Ascending aorta (tissue), 2 donors: ENCODE measurements around the gene KLHL17. TPM values are rescaled to one million over a fixed set of nuclear protein-coding genes. Genes with fewer than 3 reads are reported as not detected.

Experiments
- DNase-seq, 2 donors: peaks; one replicate each; pipeline ENCODE4 v3.0.0-alpha.2; 2019; ENCODE audit warnings: low spot score in 2 of 2
- H3K27ac ChIP-seq, 2 donors: fragments of 200-600 bp; sonication (generic); one replicate each; pipeline ENCODE4 v1.5.1; 2016 to 2017; ENCODE audit warnings: mild to moderate bottlenecking in 1 of 2
- H3K27me3 ChIP-seq: fragments of 200-600 bp; sonication (generic); one replicate; pipeline ENCODE4 v1.5.1; 2017
- H3K36me3 ChIP-seq, 2 donors: fragments of 200-600 bp; sonication (generic); one replicate each; pipeline ENCODE4 v1.5.1; 2016
- H3K4me1 ChIP-seq, 2 donors: fragments of 200-600 bp; sonication (generic); one replicate each; pipeline ENCODE4 v1.5.1; 2016 to 2017; ENCODE audit warnings: mild to moderate bottlenecking in 1 of 2
- H3K4me3 ChIP-seq, 2 donors: fragments of 200-600 bp; sonication (generic); one replicate each; pipeline ENCODE4 v1.5.1; 2016 to 2017; ENCODE audit warnings: mild to moderate bottlenecking in 1 of 2
- H3K9me3 ChIP-seq, 2 donors: fragments of 200-600 bp; sonication (generic); one replicate each; pipeline ENCODE4 v1.5.1; 2016
- CTCF ChIP-seq, 3 experiments: fragments of 200-600 bp in 2 of 3; fragments of 450-650 bp in 1 of 3; sonication (generic) in 2 of 3; IDR thresholded peaks; one replicate each; pipeline ENCODE4 v1.5.1; 2016 to 2019; ENCODE audit warnings: antibody characterized with exemption in 3 of 3, mild to moderate bottlenecking in 1 of 3, moderate library complexity in 1 of 3
- intact Hi-C: fragments of 100-400 bp; cut with DNase I; formaldehyde crosslinking; loops from one replicate; pipeline ENCODE4 v1.15.1; 2023
- total RNA-seq: library from RNA; depleted of rRNA; stranded (reverse); fragments of >200 nt; gene quantifications from one replicate; pipeline ENCODE4 v1.1.0, GENCODE V29; 2016

The KLHL17 gene
- total RNA-seq, 1 donor from 2014 or later = 16.6 TPM

GRCh38 chr1:954927-955326, 5.5 kb upstream of the KLHL17 start:
- Histone ChIP-seq H3K9me3 (no peaks in the 10 kb centered on the region), H3K36me3 (peaks cover 59 to 70% of the 10 kb centered on the region in 2 donors), H3K27ac (no peak overlapping the region), H3K27me3 (no peaks in the 10 kb centered on the region), H3K4me3 (no peak overlapping the region), H3K4me1 (peaks cover 8 to 20% of the 10 kb centered on the region in 2 donors)
- no peak for TF ChIP-seq CTCF (IDR thresholded peaks at IDR 0.05)
- intact Hi-C loops = loop anchor here (5.0 kb wide), 1 partner anchor 48 kb away; no protein-coding TSS in a partner anchor
- no peak for DNase-seq

- no peaks in the 10 kb centered on the region for H3K9me3 ChIP-seq
- peaks cover 8 to 22% of the 10 kb centered on the region in 2 donors for H3K4me1 ChIP-seq
- no peak for DNase-seq
- no peak overlapping the region for H3K4me3 ChIP-seq
- intact Hi-C loops = loop anchor here (5.0 kb wide), 1 partner anchor 48 kb away; no protein-coding TSS in a partner anchor
- H3K36me3 ChIP-seq = peaks cover 59 to 65% of the 10 kb centered on the region in 2 donors
- no peak overlapping the region for H3K27ac ChIP-seq
- TF ChIP-seq CTCF (IDR thresholded peaks at IDR 0.05) = no peak
- no peaks in the 10 kb centered on the region for H3K27me3 ChIP-seq
These were observed 4.9 kb upstream of the KLHL17 start for GRCh38 chr1:955474-955873.

GRCh38 chr1:956636-957035, 3.7 kb upstream of the KLHL17 start:
- intact Hi-C loops = loop anchor here (5.0 kb wide), 1 partner anchor 49 kb away; no protein-coding TSS in a partner anchor
- Histone ChIP-seq H3K27ac (no peak overlapping the region), H3K27me3 (no peaks in the 10 kb centered on the region), H3K36me3 (peaks cover 50 to 53% of the 10 kb centered on the region in 2 donors), H3K4me3 (no peak overlapping the region), H3K9me3 (no peaks in the 10 kb centered on the region), H3K4me1 (peaks cover 8 to 27% of the 10 kb centered on the region in 2 donors)
- no peak for DNase-seq
- no peak for TF ChIP-seq CTCF (IDR thresholded peaks at IDR 0.05)

- H3K4me1 ChIP-seq = peaks cover 8 to 27% of the 10 kb centered on the region in 2 donors
- intact Hi-C loops = loop anchor here (1.0 to 5.0 kb wide), 5 partner anchors 18 to 60 kb away; partner anchors contain the start of genes HES4 and SAMD11
- H3K4me3 ChIP-seq = peak within 1 kb of the TSS; percentile 89 to 92
- H3K9me3 ChIP-seq = no peaks in the 10 kb centered on the region
- H3K27ac ChIP-seq = peak within 1 kb of the TSS in 1 of 2 donors; percentile 37
- H3K27me3 ChIP-seq = no peaks in the 10 kb centered on the region
- TF ChIP-seq CTCF (IDR thresholded peaks at IDR 0.05) = no peak
- H3K36me3 ChIP-seq = peaks cover 29 to 39% of the 10 kb centered on the region in 2 donors
- DNase-seq = peak; percentile 65 to 95
These were observed 1.3 kb upstream of the KLHL17 start, which contains the start of gene NOC2L for GRCh38 chr1:958823-959730. TSS of gene NOC2L (minus strand) at chr1:959256. CDS start at chr1:959240, 16 bp downstream.

GRCh38 chr1:959731-960362, 537 bp upstream of the KLHL17 start:
- TF ChIP-seq CTCF (IDR thresholded peaks at IDR 0.05) = no peak
- peak overlapping the region; percentile 89 to 92 for H3K4me3 ChIP-seq
- H3K27ac ChIP-seq = no peak overlapping the region
- H3K9me3 ChIP-seq = no peaks in the 10 kb centered on the region
- H3K36me3 ChIP-seq = peaks cover 22 to 32% of the 10 kb centered on the region in 2 donors
- no peak for DNase-seq
- H3K4me1 ChIP-seq = peaks cover 8 to 27% of the 10 kb centered on the region in 2 donors
- no peaks in the 10 kb centered on the region for H3K27me3 ChIP-seq
- intact Hi-C loops = loop anchor here (1.0 to 5.0 kb wide), 5 partner anchors 19 to 59 kb away; partner anchors contain the start of genes HES4 and SAMD11
